Nephron (organoid): Measurements from ENCODE around the gene SLIT1.
A peak's percentile ranks its signal among the peaks of the same experiment; 100 is the strongest.

ENCODE experiments used
- H3K27ac Mint-ChIP-seq, 3 experiments: 2 replicates each; pipeline ENCODE4 v1.8.0; 2020; ENCODE audit warnings: mixed read lengths in 3 of 3, mild to moderate bottlenecking in 2 of 3, moderate library complexity in 1 of 3
- H3K27me3 Mint-ChIP-seq: 2 replicates; pipeline ENCODE4 v1.8.0; 2021; ENCODE audit warnings: low read depth, mild to moderate bottlenecking, moderate library complexity, mixed read lengths
- H3K36me3 Mint-ChIP-seq: 2 replicates; pipeline ENCODE4 v1.8.0; 2020; ENCODE audit warnings: low read depth, mixed read lengths
- H3K4me1 Mint-ChIP-seq: 2 replicates; pipeline ENCODE4 v1.8.0; 2020; ENCODE audit warnings: mixed read lengths
- H3K4me3 Mint-ChIP-seq, 3 experiments: 2 replicates each; pipeline ENCODE4 v1.8.0; 2020; ENCODE audit warnings: mild to moderate bottlenecking in 3 of 3, mixed read lengths in 3 of 3, moderate library complexity in 2 of 3
- H3K9me3 Mint-ChIP-seq: 2 replicates; pipeline ENCODE4 v1.8.0; 2020; ENCODE audit warnings: mixed read lengths
- TF ChIP-seq, protein P1 (sequence below), 3 experiments: fragments of 200-600 bp; sonication (generic); IDR thresholded peaks; one replicate each; pipeline ENCODE4 v1.5.0; 2021; ENCODE audit warnings: antibody characterized with exemption in 3 of 3; ENCODE audit not compliant: unreplicated experiment in 3 of 3

Gene SLIT1

DNA sequence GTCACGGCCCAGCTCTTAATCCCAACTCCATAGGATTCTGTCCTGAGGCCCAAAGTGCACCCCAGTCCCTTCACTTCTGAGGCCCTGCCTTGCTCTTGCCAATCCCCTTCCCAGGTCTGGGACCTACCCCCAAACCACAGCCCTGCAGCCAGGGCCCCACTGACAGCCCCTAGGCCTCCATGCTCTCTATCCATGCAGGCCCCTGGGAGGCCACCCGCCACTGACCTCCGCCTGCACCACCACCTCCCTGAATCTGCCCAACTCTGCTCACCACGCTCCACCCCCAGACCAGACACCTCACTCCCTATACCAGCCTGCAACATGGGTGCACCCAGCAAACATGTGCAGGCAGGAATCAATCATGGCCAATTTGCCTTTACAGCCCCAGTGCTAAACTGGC is 10.2 kb downstream of the SLIT1 start:
- peaks cover 20% of the 10 kb centered on the region for H3K27me3 Mint-ChIP-seq
- H3K27ac Mint-ChIP-seq, result no peak overlapping the region
- H3K36me3 Mint-ChIP-seq, result no peaks in the 10 kb centered on the region
- H3K9me3 Mint-ChIP-seq, result no peaks in the 10 kb centered on the region
- peaks cover 20% of the 10 kb centered on the region for H3K4me1 Mint-ChIP-seq
- no peak overlapping the region for H3K4me3 Mint-ChIP-seq
- TF ChIP-seq, protein P1, sequence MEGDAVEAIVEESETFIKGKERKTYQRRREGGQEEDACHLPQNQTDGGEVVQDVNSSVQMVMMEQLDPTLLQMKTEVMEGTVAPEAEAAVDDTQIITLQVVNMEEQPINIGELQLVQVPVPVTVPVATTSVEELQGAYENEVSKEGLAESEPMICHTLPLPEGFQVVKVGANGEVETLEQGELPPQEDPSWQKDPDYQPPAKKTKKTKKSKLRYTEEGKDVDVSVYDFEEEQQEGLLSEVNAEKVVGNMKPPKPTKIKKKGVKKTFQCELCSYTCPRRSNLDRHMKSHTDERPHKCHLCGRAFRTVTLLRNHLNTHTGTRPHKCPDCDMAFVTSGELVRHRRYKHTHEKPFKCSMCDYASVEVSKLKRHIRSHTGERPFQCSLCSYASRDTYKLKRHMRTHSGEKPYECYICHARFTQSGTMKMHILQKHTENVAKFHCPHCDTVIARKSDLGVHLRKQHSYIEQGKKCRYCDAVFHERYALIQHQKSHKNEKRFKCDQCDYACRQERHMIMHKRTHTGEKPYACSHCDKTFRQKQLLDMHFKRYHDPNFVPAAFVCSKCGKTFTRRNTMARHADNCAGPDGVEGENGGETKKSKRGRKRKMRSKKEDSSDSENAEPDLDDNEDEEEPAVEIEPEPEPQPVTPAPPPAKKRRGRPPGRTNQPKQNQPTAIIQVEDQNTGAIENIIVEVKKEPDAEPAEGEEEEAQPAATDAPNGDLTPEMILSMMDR (IDR thresholded peaks at IDR 0.05; ENCODE audit: unreplicated experiment in 3 of 3), result no peak

DNA sequence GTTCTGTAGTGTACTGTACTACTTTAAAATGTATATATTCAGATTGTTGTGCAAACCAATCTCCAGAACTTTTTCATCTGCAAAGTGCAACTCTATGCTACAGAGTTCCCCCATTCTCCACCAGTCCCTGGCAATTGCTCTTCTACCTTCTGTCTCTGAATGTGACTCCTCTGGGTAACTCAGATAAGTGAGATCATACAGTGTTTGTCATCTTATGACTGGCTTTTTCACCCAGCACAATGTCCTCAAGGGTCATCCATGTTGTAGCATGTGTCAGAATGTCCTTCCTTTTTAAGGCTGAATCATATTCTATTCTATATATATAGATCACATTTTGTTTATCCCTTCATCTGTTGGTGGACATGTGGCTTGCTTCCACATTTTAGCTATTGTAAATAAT is 10.8 kb downstream of the SLIT1 start:
- Mint-ChIP-seq H3K9me3 (no peaks in the 10 kb centered on the region), H3K4me1 (peaks cover 19% of the 10 kb centered on the region), H3K4me3 (no peak overlapping the region), H3K27me3 (peaks cover 20% of the 10 kb centered on the region), H3K27ac (no peak overlapping the region), H3K36me3 (no peaks in the 10 kb centered on the region)
- TF ChIP-seq, protein P1 (IDR thresholded peaks at IDR 0.05; ENCODE audit: unreplicated experiment in 3 of 3), result no peak

DNA sequence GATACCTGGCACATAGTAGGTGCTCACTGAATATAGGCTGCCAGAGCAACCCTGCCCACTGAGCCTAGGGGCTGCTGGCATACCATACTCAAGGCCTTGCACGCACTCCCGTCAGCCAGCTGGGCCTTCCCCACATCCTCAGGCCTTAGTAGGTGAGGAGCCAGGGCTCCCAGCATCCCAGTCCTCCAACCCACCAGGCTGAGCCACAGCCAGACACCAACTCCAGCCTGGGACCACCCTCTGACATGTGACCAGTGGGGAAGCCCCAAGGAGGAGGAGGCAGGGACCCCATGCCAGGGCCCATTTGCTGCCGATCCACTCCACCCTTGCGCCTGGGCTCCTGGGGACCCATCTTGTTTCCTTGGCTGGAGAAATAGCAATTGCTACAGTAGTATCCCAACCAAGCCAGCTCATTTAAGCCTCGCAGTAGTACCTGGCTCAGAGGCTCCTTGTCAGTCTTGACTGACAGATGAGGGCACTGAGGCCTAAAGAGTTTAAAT is 11.4 kb downstream of the SLIT1 start:
- H3K36me3 Mint-ChIP-seq, result no peaks in the 10 kb centered on the region
- no peak overlapping the region for H3K4me3 Mint-ChIP-seq
- TF ChIP-seq, protein P1 (IDR thresholded peaks at IDR 0.05; ENCODE audit: unreplicated experiment in 3 of 3), result no peak
- no peaks in the 10 kb centered on the region for H3K9me3 Mint-ChIP-seq
- H3K27me3 Mint-ChIP-seq, result peaks cover 23% of the 10 kb centered on the region
- H3K4me1 Mint-ChIP-seq, result peaks cover 19% of the 10 kb centered on the region
- no peak overlapping the region for H3K27ac Mint-ChIP-seq

GRCh38 chr10:97173036-97173435 is 12.7 kb downstream of the SLIT1 start:
- Mint-ChIP-seq H3K4me1 (peaks cover 19% of the 10 kb centered on the region), H3K27ac (no peak overlapping the region), H3K36me3 (no peaks in the 10 kb centered on the region), H3K9me3 (no peaks in the 10 kb centered on the region), H3K4me3 (no peak overlapping the region), H3K27me3 (peaks cover 31% of the 10 kb centered on the region)
- TF ChIP-seq, protein P1 (IDR thresholded peaks at IDR 0.05; ENCODE audit: unreplicated experiment in 3 of 3), result no peak

DNA sequence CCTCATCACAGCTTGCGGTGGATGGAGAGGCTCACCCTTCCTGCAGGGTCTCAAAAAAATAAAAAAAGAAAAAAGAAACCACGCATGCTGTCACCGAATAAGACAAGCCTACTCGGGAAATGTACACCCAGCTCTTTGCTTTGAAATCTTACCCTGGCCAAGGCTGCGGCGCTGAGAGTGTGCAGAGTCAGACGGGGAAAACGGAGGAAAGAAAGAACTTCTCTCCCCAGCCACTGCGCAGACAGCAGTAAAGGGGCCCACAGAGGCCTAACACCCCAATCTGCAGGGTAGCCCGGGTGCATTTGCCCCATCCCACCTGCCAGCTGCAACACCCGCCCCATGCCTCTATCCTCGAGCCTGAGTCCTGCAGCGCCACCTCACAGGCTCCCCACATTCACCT is 14.8 kb downstream of the SLIT1 start:
- H3K4me3 Mint-ChIP-seq, result peak overlapping the region in 1 of 3 experiments; percentile 3
- peak overlapping the region in 2 of 3 experiments; percentile 19 to 70 for H3K27ac Mint-ChIP-seq
- no peaks in the 10 kb centered on the region for H3K36me3 Mint-ChIP-seq
- peaks cover 19% of the 10 kb centered on the region for H3K4me1 Mint-ChIP-seq
- H3K27me3 Mint-ChIP-seq, result peaks cover 31% of the 10 kb centered on the region
- TF ChIP-seq, protein P1 (IDR thresholded peaks at IDR 0.05; ENCODE audit: unreplicated experiment in 3 of 3), result no peak
- H3K9me3 Mint-ChIP-seq, result no peaks in the 10 kb centered on the region

GRCh38 chr10:97169911-97170693 is 15.7 kb downstream of the SLIT1 start:
- Mint-ChIP-seq H3K36me3 (no peaks in the 10 kb centered on the region), H3K27ac (no peak overlapping the region), H3K4me1 (peaks cover 19% of the 10 kb centered on the region), H3K27me3 (peaks cover 31% of the 10 kb centered on the region), H3K9me3 (no peaks in the 10 kb centered on the region), H3K4me3 (no peak overlapping the region)
- TF ChIP-seq, protein P1 (IDR thresholded peaks at IDR 0.05; ENCODE audit: unreplicated experiment in 3 of 3), result no peak
